H9 (cell line): ENCODE data around the gene DGCR8. TPM values are rescaled to one million over a fixed set of nuclear protein-coding genes. Genes with fewer than 3 reads are reported as not detected.

Experiments
- DNase-seq: peaks from one replicate; pipeline ENCODE4 v3.0.0-alpha.2; 2017
- H2AFZ ChIP-seq: one replicate; pipeline ENCODE4 v1.6.1; 2013; ENCODE audit warnings: mild to moderate bottlenecking, low read length, control low read depth, moderate library complexity
- H2AK5ac ChIP-seq: 2 replicates; pipeline ENCODE4 v1.6.1; 2013; ENCODE audit warnings: low read length, control low read depth, mixed read lengths; ENCODE audit not compliant: insufficient read length
- H2BK120ac ChIP-seq: one replicate; pipeline ENCODE4 v1.6.1; 2013; ENCODE audit warnings: low read depth, mild to moderate bottlenecking, low read length, control low read depth, inconsistent platforms; ENCODE audit not compliant: poor library complexity, severe bottlenecking
- H2BK12ac ChIP-seq: 2 replicates; pipeline ENCODE4 v1.6.1; 2013; ENCODE audit warnings: low read length, control low read depth, mixed read lengths, low read depth; ENCODE audit not compliant: insufficient read length
- H2BK15ac ChIP-seq: 2 replicates; pipeline ENCODE4 v1.6.1; 2013; ENCODE audit warnings: low read depth, low read length, control low read depth
- H2BK20ac ChIP-seq: one replicate; pipeline ENCODE4 v1.6.1; 2013; ENCODE audit warnings: low read depth, mild to moderate bottlenecking, low read length, control low read depth, inconsistent platforms; ENCODE audit not compliant: poor library complexity, severe bottlenecking
- H2BK5ac ChIP-seq: 2 replicates; pipeline ENCODE4 v1.6.1; 2013; ENCODE audit warnings: low read length, control low read depth, mixed read lengths; ENCODE audit not compliant: insufficient read length
- H3K14ac ChIP-seq: 2 replicates; pipeline ENCODE4 v1.6.1; 2013; ENCODE audit warnings: low read length, control low read depth; ENCODE audit not compliant: insufficient read depth
- H3K18ac ChIP-seq: 2 replicates; pipeline ENCODE4 v1.6.1; 2013; ENCODE audit warnings: low read depth, mild to moderate bottlenecking, mixed read lengths, low read length, control low read depth; ENCODE audit not compliant: insufficient read length
- H3K23ac ChIP-seq: 2 replicates; pipeline ENCODE4 v1.6.1; 2013; ENCODE audit warnings: low read length, control low read depth, mixed read lengths, low read depth; ENCODE audit not compliant: insufficient read length
- H3K23me2 ChIP-seq: 2 replicates; pipeline ENCODE4 v1.6.1; 2013; ENCODE audit warnings: low read depth, mild to moderate bottlenecking, mixed read lengths, low read length, control low read depth; ENCODE audit not compliant: insufficient read length, poor library complexity, severe bottlenecking
- H3K27ac ChIP-seq: 2 replicates; pipeline ENCODE4 v1.5.1; 2013; ENCODE audit warnings: low read length, control low read depth, mixed read lengths, low read depth; ENCODE audit not compliant: insufficient read length
- H3K27me3 ChIP-seq: 2 replicates; pipeline ENCODE4 v1.6.1; 2013; ENCODE audit warnings: low read length, control low read depth, inconsistent platforms; ENCODE audit not compliant: insufficient read depth
- H3K4ac ChIP-seq: 2 replicates; pipeline ENCODE4 v1.6.1; 2013; ENCODE audit warnings: low read depth, mild to moderate bottlenecking, control low read depth, inconsistent platforms, low read length, moderate library complexity
- H3K4me1 ChIP-seq: 2 replicates; pipeline ENCODE4 v1.6.1; 2013; ENCODE audit warnings: low read length, control low read depth, inconsistent platforms; ENCODE audit not compliant: insufficient read depth
- H3K4me2 ChIP-seq: 2 replicates; pipeline ENCODE4 v1.6.1; 2013; ENCODE audit warnings: low read length, control low read depth, mixed read lengths; ENCODE audit not compliant: insufficient read length, insufficient read depth
- H3K56ac ChIP-seq: 2 replicates; pipeline ENCODE4 v1.6.1; 2013; ENCODE audit warnings: low read depth, mild to moderate bottlenecking, mixed read lengths, low read length, control low read depth; ENCODE audit not compliant: insufficient read length
- H3K79me1 ChIP-seq: 2 replicates; pipeline ENCODE4 v1.6.1; 2013; ENCODE audit warnings: low read depth, mild to moderate bottlenecking, moderate library complexity, low read length, control low read depth, inconsistent platforms; ENCODE audit not compliant: insufficient read depth, poor library complexity, severe bottlenecking
- H3K79me2 ChIP-seq: 2 replicates; pipeline ENCODE4 v1.6.1; 2013; ENCODE audit warnings: low read length, control low read depth, inconsistent platforms; ENCODE audit not compliant: insufficient read depth
- H3K9ac ChIP-seq: 2 replicates; pipeline ENCODE4 v1.6.1; 2013; ENCODE audit warnings: low read length, control low read depth, mixed read lengths; ENCODE audit not compliant: insufficient read length; ENCODE audit errors: extremely low read depth
- H3K9me3 ChIP-seq: one replicate; pipeline ENCODE4 v1.6.1; 2013; ENCODE audit warnings: low read depth, low read length, inconsistent platforms; ENCODE audit not compliant: control insufficient read depth
- H3T11ph ChIP-seq: one replicate; pipeline ENCODE4 v1.6.1; 2013; ENCODE audit warnings: mild to moderate bottlenecking, low read length, control low read depth, inconsistent platforms
- H4K20me1 ChIP-seq: one replicate; pipeline ENCODE4 v1.6.1; 2013; ENCODE audit not compliant: control insufficient read depth, insufficient read length, insufficient read depth
- H4K5ac ChIP-seq: 2 replicates; pipeline ENCODE4 v1.6.1; 2013; ENCODE audit warnings: low read depth, mild to moderate bottlenecking, mixed read lengths, low read length, control low read depth; ENCODE audit not compliant: insufficient read length
- H4K8ac ChIP-seq: replicated peaks from 2 replicates; pipeline ENCODE4 v1.6.1; 2013; ENCODE audit warnings: low read length, control low read depth, mixed read lengths, low read depth; ENCODE audit not compliant: insufficient read length
- H4K91ac ChIP-seq: 2 replicates; pipeline ENCODE4 v1.6.1; 2013; ENCODE audit warnings: low read depth, mild to moderate bottlenecking, moderate library complexity, mixed read lengths, low read length, control low read depth; ENCODE audit not compliant: insufficient read length
- H3K27ac Mint-ChIP-seq, 3 experiments: 2 replicates in 2 of 3; 3 replicates in 1 of 3; pipeline ENCODE4 v1.8.0; 2020 to 2021; ENCODE audit warnings: mixed read lengths in 3 of 3, mild to moderate bottlenecking in 1 of 3, moderate library complexity in 1 of 3
- H3K27me3 Mint-ChIP-seq: 2 replicates; pipeline ENCODE4 v1.8.0; 2021; ENCODE audit warnings: low read depth, mild to moderate bottlenecking, moderate library complexity, mixed read lengths
- H3K36me3 Mint-ChIP-seq, 3 experiments: 2 replicates in 2 of 3; 3 replicates in 1 of 3; pipeline ENCODE4 v1.8.0; 2020 to 2021; ENCODE audit warnings: low read depth in 3 of 3, mixed read lengths in 3 of 3; ENCODE audit not compliant: insufficient read depth in 1 of 3
- H3K4me1 Mint-ChIP-seq, 2 experiments: 2 replicates each; pipeline ENCODE4 v1.8.0; 2020; ENCODE audit warnings: mixed read lengths in 2 of 2
- H3K4me3 Mint-ChIP-seq, 2 experiments: 2 replicates in 1 of 2; 3 replicates in 1 of 2; pipeline ENCODE4 v1.8.0; 2020 to 2021; ENCODE audit warnings: mild to moderate bottlenecking in 2 of 2, mixed read lengths in 2 of 2, moderate library complexity in 1 of 2
- H3K9me3 Mint-ChIP-seq, 2 experiments: 2 replicates in 1 of 2; 3 replicates in 1 of 2; pipeline ENCODE4 v1.8.0; 2020; ENCODE audit warnings: mild to moderate bottlenecking in 2 of 2, mixed read lengths in 2 of 2, moderate library complexity in 1 of 2
- WGBS: extraction: QIAGEN DNeasy Blood & Tissue Kit; methylation state at CpG from one replicate; pipeline ENCODE4 v1.1.7; 2013; ENCODE audit warnings: missing lambda C conversion rate, low lambda C conversion rate, mixed read lengths; ENCODE audit not compliant: insufficient read length; ENCODE audit errors: extremely low coverage; 5-methylcytosine and 5-hydroxymethylcytosine counted together
- total RNA-seq: library from RNA; stranded (reverse); gene quantifications from 2 replicates; pipeline ENCODE4 v1.2.1, GENCODE V29; 2021
- TF ChIP-seq, protein P1 (sequence below): fragments of 200-600 bp; sonication (generic); conservative IDR thresholded peaks from 3 replicates; pipeline ENCODE4 v1.8.0; 2021; ENCODE audit warnings: antibody characterized with exemption, mild to moderate bottlenecking

Gene DGCR8
- total RNA-seq, 1 experiment from 2014 or later, result 74.5 TPM

DNA sequence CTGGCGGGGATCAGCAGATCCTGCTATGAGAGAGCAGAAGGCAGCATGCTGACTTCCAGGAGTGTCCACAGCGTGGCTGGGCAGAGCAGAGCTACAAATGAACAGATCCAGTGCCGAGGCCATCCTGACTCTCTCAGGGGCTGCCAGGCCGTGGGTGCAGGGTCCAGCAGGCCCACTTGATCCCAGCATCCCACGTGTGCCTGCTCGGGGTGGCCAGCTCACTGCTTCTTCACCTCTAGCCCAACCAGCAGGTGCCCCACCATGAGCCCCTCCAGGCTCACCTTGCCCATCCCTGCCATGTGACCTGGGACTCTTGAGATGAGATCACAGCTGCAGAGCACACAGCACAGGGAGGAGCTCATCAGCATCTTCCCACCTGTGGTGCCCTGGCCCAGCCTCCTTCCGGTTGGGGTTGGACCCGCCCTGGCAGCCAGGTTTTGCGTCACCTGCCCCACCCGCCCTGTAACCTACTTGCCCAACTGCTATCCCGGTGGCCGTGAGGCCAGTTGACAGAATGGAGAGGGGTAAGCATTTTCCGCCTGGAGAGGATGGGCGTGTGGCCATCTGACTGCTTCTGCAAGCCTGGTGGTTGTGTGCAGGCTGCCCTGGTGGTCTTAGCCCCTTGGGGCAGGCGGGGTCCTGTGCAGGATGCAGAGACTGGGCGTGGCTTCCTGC lies 48.2 kb upstream of the DGCR8 start:
- no peaks in the 10 kb centered on the region for H3K79me2 ChIP-seq
- H3K9me3 Mint-ChIP-seq, result no peaks in the 10 kb centered on the region
- no peak overlapping the region for H2BK12ac ChIP-seq
- peaks cover 0 to 4% of the 10 kb centered on the region in 2 experiments; a peak in 1 of 4 replicates for H3K4me1 Mint-ChIP-seq
- no peak overlapping the region for H4K8ac ChIP-seq
- TF ChIP-seq, protein P1, sequence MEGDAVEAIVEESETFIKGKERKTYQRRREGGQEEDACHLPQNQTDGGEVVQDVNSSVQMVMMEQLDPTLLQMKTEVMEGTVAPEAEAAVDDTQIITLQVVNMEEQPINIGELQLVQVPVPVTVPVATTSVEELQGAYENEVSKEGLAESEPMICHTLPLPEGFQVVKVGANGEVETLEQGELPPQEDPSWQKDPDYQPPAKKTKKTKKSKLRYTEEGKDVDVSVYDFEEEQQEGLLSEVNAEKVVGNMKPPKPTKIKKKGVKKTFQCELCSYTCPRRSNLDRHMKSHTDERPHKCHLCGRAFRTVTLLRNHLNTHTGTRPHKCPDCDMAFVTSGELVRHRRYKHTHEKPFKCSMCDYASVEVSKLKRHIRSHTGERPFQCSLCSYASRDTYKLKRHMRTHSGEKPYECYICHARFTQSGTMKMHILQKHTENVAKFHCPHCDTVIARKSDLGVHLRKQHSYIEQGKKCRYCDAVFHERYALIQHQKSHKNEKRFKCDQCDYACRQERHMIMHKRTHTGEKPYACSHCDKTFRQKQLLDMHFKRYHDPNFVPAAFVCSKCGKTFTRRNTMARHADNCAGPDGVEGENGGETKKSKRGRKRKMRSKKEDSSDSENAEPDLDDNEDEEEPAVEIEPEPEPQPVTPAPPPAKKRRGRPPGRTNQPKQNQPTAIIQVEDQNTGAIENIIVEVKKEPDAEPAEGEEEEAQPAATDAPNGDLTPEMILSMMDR, result no peak
- H3K27ac ChIP-seq, result no peak overlapping the region
- no peaks in the 10 kb centered on the region; the same call in 1 of the 2 replicates for H3K27me3 Mint-ChIP-seq
- no peaks in the 10 kb centered on the region for H3K9me3 ChIP-seq
- no peak overlapping the region for H4K91ac ChIP-seq
- no peak overlapping the region for H3K23ac ChIP-seq
- H3K18ac ChIP-seq, result no peak overlapping the region
- no peak overlapping the region for H3K27ac Mint-ChIP-seq
- no peaks in the 10 kb centered on the region for H3K23me2 ChIP-seq
- no peak overlapping the region for H2AK5ac ChIP-seq
- no peak overlapping the region for H4K5ac ChIP-seq
- no peak overlapping the region for H2AFZ ChIP-seq
- H3K56ac ChIP-seq, result no peak overlapping the region
- H3T11ph ChIP-seq, result no peak overlapping the region
- H3K4me2 ChIP-seq, result no peak overlapping the region
- no peak overlapping the region for H2BK5ac ChIP-seq
- H3K36me3 Mint-ChIP-seq, result no peaks in the 10 kb centered on the region; a peak in 2 of 7 replicates
- H4K20me1 ChIP-seq, result no peaks in the 10 kb centered on the region
- H3K9ac ChIP-seq, result no peak overlapping the region
- no peak overlapping the region for H3K14ac ChIP-seq
- H3K4ac ChIP-seq, result no peak overlapping the region
- no peak overlapping the region for H3K4me3 Mint-ChIP-seq
- no peak overlapping the region for H2BK20ac ChIP-seq
- DNase-seq, result peak; percentile 41
- no peaks in the 10 kb centered on the region for H3K79me1 ChIP-seq
- no peaks in the 10 kb centered on the region for H3K27me3 ChIP-seq
- WGBS, result no CpG with 5 or more reads among the region's 16 CpGs
- no peak overlapping the region for H2BK15ac ChIP-seq
- no peak overlapping the region for H2BK120ac ChIP-seq
- no peaks in the 10 kb centered on the region for H3K4me1 ChIP-seq
